IPS-18a (cell line): ENCODE data around the gene HOXB2.

Experiments
- H3K27ac ChIP-seq: one replicate; pipeline ENCODE4 v1.5.1; 2013; ENCODE audit warnings: low read length
- H3K27me3 ChIP-seq: one replicate; pipeline ENCODE4 v1.6.1; 2013; ENCODE audit warnings: mild to moderate bottlenecking, low read length; ENCODE audit not compliant: control insufficient read depth, insufficient read depth
- H3K36me3 ChIP-seq: one replicate; pipeline ENCODE4 v1.6.1; 2013; ENCODE audit warnings: low read depth, low read length; ENCODE audit not compliant: control insufficient read depth
- H3K4me1 ChIP-seq: one replicate; pipeline ENCODE4 v1.6.1; 2013; ENCODE audit warnings: low read depth, low read length; ENCODE audit not compliant: control insufficient read depth
- H3K4me3 ChIP-seq: one replicate; pipeline ENCODE4 v1.5.1; 2013; ENCODE audit warnings: low read length
- H3K9ac ChIP-seq: one replicate; pipeline ENCODE4 v1.6.1; 2013; ENCODE audit warnings: mild to moderate bottlenecking, low read length, moderate library complexity
- H3K9me3 ChIP-seq: one replicate; pipeline ENCODE4 v1.6.1; 2013; ENCODE audit warnings: low read depth, low read length; ENCODE audit not compliant: control insufficient read depth

HOXB2 gene

DNA sequence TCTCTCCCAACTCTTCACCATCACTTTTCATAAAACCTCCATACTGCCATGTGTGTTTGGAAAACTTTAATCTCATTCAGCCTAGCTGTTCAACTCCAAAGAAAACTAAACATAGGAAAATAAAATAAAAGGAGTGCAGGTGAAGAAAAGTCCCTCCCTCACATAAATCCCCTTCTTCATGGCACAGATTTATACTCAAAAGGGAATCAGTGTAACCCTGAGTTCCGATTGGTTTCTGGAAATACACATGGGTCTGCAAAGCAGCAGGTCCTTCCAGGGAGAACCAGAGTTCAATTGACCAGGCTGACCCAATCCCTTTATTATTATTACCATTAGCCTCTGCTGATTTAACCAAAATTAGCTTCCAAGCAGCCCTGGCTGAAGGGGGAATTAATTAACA is 8.9 kb upstream of the HOXB2 start:
- Histone ChIP-seq H3K27ac (no peak overlapping the region), H3K36me3 (no peaks in the 10 kb centered on the region), H3K27me3 (peaks cover 100% of the 10 kb centered on the region), H3K4me1 (peaks cover under 1% of the 10 kb centered on the region), H3K9ac (no peak overlapping the region), H3K9me3 (no peaks in the 10 kb centered on the region), H3K4me3 (no peak overlapping the region)

DNA sequence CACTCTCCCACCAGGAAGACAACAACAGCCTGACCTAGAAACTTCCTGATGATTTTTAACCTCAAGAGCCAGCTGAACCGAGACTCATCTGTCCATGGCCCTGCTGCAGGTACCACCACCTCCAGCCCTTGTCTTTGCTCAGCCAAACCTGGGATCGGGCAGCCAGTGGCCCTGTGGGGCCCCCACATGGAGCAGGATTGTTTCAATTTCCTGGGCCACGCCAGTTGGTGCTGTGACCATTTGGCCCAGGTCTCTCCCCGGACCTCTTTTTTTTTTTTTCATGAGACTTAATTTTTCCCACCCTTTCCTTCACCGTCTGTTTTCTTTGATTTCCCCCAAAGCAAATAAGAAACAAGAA is 8.3 kb upstream of the HOXB2 start:
- Histone ChIP-seq H3K4me1 (peaks cover 5% of the 10 kb centered on the region), H3K36me3 (no peaks in the 10 kb centered on the region), H3K27ac (no peak overlapping the region), H3K27me3 (peaks cover 100% of the 10 kb centered on the region), H3K9me3 (no peaks in the 10 kb centered on the region), H3K4me3 (no peak overlapping the region), H3K9ac (no peak overlapping the region)

DNA sequence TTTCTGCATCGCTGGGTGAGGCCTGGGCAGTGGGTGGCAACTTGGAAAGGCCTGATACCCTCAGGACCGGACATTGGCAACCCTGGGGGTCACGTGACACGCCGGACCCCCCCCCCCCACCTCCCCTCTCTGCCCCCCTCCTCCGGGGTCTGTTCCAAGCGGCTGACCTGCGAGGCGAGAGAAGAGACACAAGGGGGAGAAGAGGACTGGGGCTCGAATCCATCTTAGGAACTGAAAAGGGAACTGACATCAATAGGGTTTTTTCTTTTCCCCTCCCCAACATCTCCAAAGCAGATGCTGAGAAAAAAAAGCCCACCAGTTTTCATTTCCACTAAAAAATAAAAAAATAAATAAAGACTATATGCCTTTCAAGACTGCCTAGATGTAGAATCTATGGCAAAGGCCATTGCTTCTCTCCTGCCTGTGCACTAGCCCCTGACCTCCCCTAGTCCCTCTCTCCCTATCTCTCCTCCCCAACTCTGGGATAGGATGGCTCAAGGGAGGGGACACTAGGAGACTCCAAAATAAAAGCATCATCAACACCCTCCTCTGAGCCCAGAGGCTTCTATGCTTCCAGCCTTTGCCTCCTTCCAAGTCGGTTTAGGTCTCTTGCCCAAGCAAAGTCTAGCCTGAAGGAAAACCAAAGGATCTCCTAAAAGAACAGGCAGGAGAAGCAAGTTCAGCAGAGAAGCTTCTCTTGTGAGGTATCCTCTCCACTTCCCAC is 7.7 kb upstream of the HOXB2 start:
- H3K27me3 ChIP-seq: peaks cover 100% of the 10 kb centered on the region
- H3K9me3 ChIP-seq: no peaks in the 10 kb centered on the region
- H3K4me3 ChIP-seq: no peak overlapping the region
- peaks cover 5% of the 10 kb centered on the region for H3K4me1 ChIP-seq
- no peak overlapping the region for H3K27ac ChIP-seq
- H3K36me3 ChIP-seq: no peaks in the 10 kb centered on the region
- H3K9ac ChIP-seq: no peak overlapping the region

DNA sequence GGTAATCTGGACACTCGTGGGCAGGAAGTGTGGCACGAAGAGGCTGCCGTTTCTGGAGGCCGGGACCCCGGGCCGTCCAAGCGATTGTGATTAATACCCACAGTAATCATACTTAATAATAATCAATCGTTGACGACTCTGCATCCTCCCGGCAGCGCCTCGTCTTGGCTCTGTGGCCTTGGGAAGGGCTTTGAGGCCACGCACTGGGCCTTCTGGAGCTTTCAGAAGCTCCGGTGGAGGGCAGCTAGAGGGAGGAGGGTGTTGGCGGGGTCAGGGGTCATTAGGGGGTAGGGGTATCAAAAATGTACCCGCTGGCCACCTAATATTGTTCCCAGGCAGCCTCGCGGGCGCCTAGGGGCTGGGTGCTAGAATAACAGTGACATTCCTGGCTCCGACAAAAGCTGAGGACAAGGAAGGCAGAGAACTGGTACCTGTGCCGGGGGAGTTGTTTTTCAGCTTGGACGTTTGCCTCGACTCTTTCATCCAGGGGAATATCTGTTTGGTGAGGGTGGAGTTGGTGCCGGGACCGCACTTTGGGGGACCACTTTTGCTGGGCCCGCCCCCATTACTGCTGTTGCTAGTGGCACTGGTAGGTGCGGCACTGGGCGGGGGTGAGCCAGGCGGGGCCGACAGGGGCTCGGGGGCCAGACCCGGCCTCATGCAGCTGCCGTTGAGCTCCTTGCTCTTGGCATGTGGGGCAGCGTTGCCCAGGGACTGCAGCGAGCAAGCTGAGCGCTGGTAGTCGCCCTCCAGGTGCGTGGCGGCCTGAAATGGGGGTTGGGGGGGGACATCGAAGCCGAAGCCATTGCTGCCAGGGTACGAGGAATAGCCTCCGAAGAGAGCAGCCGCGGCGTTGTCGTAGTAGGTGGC is 6.9 kb upstream of the HOXB2 start:
- H3K9ac ChIP-seq: no peak overlapping the region
- no peaks in the 10 kb centered on the region for H3K36me3 ChIP-seq
- no peak overlapping the region for H3K27ac ChIP-seq
- peaks cover 100% of the 10 kb centered on the region for H3K27me3 ChIP-seq
- H3K9me3 ChIP-seq: no peaks in the 10 kb centered on the region
- peaks cover 5% of the 10 kb centered on the region for H3K4me1 ChIP-seq
- no peak overlapping the region for H3K4me3 ChIP-seq

DNA sequence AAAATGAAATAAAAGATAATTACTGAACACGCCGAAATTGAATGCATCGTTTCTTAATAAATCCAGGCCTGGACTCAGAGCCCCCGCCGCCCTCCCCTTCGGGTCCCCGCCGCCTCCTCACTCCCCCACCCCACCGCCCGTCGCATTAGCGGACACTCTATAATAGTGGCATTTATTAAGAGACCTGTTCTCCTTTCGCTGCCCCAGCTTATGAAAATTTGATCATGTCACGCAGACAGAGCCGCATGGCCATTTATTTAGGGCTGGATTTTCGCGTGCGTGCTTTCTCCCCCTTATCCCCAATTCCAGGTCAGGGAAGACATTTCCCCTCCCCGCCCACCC is 6.3 kb upstream of the HOXB2 start:
- H3K9ac ChIP-seq: no peak overlapping the region
- no peak overlapping the region for H3K27ac ChIP-seq
- peaks cover 11% of the 10 kb centered on the region for H3K4me1 ChIP-seq
- peaks cover 100% of the 10 kb centered on the region for H3K27me3 ChIP-seq
- H3K9me3 ChIP-seq: no peaks in the 10 kb centered on the region
- H3K36me3 ChIP-seq: no peaks in the 10 kb centered on the region
- H3K4me3 ChIP-seq: no peak overlapping the region

DNA sequence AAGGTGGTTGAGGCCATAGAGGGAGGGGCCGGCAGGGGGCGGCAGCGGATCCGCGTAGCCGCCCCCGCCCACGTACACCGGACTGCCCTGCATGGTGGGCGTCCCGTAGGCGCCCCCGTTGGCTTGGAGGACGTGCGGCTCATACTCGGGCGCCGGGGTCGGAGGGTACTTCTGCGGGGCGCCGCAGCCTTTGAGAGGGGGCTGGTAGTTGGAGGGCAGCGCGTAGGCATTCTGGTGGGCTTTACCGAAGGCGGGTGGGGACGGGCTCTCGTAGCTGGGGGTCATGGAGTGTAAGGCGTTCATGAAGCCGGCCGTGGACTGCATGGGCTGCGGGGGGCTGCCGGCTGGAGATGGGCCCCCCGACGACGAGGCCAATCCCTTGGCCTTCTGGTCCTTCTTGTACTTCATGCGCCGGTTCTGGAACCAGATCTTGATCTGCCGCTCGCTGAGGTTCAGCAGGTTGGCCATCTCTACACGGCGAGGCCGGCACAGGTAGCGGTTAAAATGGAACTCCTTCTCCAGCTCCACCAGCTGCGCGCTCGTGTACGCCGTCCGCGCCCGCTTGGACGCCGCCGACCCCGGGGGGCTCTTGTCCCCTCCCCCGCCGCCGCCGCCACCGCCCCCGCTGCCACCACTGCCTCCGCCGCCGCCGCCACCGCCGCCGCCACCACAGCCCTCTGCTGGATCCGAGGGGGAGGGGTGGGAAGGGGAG is 5.7 kb upstream of the HOXB2 start:
- Histone ChIP-seq H3K4me1 (peaks cover 12% of the 10 kb centered on the region), H3K36me3 (no peaks in the 10 kb centered on the region), H3K9me3 (no peaks in the 10 kb centered on the region), H3K9ac (no peak overlapping the region), H3K27me3 (peaks cover 100% of the 10 kb centered on the region), H3K4me3 (no peak overlapping the region), H3K27ac (no peak overlapping the region)

DNA sequence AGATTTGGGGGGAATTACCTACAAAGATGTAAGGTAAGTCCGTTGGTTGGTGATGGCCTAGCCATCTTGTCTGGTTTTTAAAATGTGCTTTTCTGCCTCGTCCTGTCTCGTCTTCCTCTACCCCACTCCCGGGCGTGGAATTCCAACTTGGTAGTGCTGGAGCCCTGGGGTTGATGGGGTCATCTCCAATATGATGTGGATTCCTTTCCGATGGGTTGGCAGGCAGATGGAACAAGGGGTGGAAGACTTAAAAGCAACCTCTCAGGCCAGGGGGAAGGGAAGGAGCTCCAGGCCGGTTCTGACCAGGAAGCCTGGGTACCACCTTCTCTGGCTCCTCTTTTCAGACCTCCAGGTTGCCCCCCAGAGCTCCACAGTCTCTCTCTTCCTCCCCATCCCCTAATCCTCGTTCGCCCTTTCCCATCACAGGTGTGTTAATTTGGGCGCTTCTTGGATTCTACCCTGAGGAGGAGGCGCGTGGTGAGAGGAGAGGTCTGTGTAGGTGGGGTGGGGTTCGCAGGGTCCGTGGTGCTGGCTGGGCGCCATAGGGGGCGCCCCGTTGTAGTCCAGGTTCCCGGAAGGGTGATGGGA is 5.1 kb upstream of the HOXB2 start:
- Histone ChIP-seq H3K36me3 (no peaks in the 10 kb centered on the region), H3K9ac (no peak overlapping the region), H3K9me3 (no peaks in the 10 kb centered on the region), H3K4me1 (peaks cover 12% of the 10 kb centered on the region), H3K4me3 (no peak overlapping the region), H3K27me3 (peaks cover 100% of the 10 kb centered on the region), H3K27ac (no peak overlapping the region)

DNA sequence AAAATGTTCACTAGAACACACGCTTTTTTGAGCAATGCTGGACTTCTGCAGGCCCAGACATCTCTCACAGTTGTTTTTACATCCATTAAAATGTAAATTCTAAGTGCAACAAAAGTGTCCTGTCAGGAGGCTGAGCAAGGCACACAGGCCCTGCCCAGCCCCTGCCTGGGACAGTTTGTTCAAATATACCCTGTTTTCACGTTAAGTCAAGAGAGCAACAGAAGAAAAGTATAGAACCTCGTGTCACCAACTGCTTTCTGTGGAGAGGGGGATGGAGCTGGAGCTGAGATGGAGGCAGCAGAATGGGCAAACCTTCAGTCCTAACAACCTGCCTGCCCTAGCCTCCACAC is 4.3 kb upstream of the HOXB2 start:
- no peaks in the 10 kb centered on the region for H3K9me3 ChIP-seq
- peaks cover 100% of the 10 kb centered on the region for H3K27me3 ChIP-seq

DNA sequence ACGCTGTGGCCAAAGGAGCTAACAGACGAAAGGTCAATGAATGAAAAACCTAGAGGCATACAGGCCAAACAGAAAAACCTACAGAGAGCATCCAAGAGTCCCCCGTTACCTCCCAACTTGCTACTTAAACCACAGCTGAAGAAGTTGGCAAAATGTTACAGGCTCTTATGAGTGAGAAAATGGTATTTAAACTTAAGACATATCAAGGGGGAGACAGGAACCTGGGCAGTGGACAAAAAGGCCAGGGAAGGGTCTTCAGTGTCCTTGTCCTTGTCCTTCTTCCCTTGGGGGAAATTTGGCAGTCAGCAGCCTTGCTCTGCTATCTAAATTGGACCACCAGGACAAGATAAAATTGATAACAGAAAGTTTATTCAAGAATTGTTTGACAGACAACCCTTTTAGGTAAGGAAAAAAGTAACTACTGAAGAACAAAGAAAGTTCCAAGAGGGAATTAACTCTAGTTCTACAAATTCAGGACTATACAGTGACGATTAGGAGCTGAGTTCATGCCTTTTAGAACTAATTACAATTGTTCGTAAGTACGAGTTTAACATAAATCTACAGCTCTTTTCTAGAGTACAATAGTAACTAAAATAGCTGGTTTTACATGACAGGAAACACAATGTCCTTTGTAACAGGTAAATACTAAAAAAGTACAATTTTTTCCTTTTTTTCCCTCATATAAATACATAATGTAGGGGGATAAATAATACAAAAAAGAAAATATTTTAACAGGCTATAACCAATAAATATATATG is 3.8 kb upstream of the HOXB2 start:
- H3K27ac ChIP-seq: no peak overlapping the region
- H3K27me3 ChIP-seq: peaks cover 100% of the 10 kb centered on the region
- H3K9ac ChIP-seq: no peak overlapping the region
- no peaks in the 10 kb centered on the region for H3K36me3 ChIP-seq
- no peaks in the 10 kb centered on the region for H3K9me3 ChIP-seq
- H3K4me3 ChIP-seq: no peak overlapping the region
- peaks cover 16% of the 10 kb centered on the region for H3K4me1 ChIP-seq

More for the DNA sequence above, 4.3 kb upstream of the HOXB2 start:
- H3K36me3 ChIP-seq: no peaks in the 10 kb centered on the region
- H3K9ac ChIP-seq: no peak overlapping the region
- H3K4me1 ChIP-seq: peaks cover 12% of the 10 kb centered on the region
- no peak overlapping the region for H3K4me3 ChIP-seq
- H3K27ac ChIP-seq: no peak overlapping the region

DNA sequence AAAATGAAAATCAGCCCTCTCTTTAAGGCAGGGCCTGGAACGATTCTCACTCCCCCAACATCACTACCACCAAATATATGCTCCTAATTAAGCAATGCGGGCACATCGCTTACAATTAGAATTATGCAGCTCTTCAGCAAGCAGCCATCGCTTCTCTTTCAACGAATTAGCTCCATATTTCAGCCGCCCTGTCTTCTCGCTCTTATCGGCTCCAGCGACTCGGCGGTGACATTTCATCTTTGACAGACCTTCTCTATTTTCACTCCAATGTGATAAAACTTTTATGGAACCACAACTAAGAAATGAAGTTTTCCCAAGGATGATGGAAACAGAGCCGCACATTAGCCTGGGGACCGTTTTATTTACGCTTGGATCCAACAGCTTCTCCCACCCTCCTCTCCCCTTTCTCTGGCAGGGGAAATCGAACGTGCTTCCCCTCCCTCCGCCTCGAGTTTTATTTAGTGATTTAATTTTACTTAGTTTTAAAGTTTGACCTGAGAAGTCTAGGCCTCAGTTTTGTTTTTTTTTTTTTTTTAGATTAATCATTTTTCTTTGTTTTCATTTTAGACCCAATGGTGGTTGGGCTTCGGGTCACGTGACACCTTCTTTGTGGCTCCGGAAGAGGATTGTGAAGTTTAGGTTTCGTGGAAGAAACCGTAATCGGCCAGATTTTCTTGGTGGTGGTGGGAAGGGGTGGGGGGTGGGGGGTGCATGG is 3.1 kb upstream of the HOXB2 start:
- no peaks in the 10 kb centered on the region for H3K36me3 ChIP-seq
- H3K9ac ChIP-seq: no peak overlapping the region
- H3K9me3 ChIP-seq: no peaks in the 10 kb centered on the region
- H3K27ac ChIP-seq: no peak overlapping the region
- H3K4me1 ChIP-seq: peaks cover 16% of the 10 kb centered on the region
- peaks cover 100% of the 10 kb centered on the region for H3K27me3 ChIP-seq
- no peak overlapping the region for H3K4me3 ChIP-seq
